Measurements from ENCODE around the gene GSS.

Gene GSS

DNA sequence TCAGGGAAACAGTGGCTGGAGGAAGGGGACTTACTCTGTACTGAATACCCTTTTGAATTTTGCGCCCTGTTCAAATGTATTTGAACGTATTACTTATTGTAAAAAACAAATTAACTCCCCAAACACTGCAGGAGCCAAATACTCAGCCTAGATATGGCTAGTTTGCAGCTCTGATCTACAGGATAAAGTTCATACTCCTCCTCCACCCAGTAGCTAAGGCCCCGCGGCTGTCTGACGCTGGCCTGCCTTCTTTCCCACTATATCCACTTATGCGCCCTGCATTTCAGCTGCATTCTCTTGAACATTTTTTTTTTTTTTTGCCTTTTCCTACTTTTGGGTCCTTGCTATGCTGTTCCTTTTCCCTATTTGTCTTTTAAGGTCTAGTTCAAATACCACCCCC is 6.5 kb downstream of the GSS start:
- H3K4me3 ChIP-seq (ENCODE audit: low read depth, low read length), result no peak overlapping the region

DNA sequence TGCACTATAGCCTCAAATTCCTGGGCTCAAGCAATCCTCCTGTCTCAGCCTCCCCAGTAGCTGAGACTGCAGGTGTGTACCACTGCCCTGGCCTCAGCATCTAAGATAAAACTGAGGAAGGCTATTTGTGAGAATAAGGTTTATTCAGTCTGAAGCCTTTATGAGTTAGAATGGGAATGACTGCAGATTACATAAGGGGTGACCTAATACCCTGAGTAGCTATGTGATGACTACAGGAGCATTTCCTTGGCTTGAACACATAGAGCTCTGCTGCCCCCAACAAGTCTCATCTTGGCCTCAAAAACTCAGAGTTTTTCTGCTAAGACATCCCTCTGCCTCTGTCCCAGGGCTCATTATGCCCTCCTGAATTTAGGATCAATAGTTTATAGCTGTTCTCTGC is 7.6 kb downstream of the GSS start:
- no peak overlapping the region for H3K4me3 ChIP-seq (ENCODE audit: low read depth, low read length)

DNA sequence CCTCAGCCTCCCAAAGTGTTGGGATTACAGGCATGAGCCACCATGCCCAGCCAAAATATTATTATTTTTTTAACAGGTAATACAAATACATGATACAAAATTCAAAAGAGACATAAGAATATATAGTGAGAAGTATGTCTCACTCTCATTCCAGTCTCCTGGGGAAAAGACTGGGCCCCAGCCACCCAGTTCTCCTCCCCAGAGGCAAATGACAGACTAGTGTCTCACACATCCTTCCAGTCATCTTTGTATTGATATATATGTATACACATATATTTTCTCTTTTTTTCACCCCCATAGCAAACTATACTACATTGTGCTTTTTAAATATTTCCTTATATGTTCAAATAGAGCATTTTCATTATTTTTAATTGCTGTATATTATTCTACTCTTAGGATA is 8.3 kb downstream of the GSS start:
- no peak overlapping the region for H3K4me3 ChIP-seq (ENCODE audit: low read depth, low read length)

DNA sequence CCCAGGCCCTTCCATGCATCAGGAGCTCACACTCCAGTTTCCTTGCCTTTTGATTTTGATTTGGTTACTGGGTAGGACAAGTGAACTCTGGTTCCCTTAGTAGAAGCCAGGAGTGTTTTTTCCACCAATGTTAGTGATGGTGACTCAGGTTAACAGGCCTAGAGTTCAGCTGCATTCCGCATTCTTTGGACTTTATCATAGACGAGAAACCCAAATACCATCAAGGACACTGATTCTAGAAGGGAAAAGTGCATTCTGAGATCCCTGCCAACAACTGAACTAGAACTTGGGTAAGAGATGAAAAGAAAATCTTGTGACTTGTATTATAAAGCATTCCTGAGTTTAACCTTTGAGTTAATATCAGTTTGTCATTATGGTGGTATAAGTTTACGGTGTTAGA is 8.9 kb downstream of the GSS start:
- no peak overlapping the region for H3K4me3 ChIP-seq (ENCODE audit: low read depth, low read length)

DNA sequence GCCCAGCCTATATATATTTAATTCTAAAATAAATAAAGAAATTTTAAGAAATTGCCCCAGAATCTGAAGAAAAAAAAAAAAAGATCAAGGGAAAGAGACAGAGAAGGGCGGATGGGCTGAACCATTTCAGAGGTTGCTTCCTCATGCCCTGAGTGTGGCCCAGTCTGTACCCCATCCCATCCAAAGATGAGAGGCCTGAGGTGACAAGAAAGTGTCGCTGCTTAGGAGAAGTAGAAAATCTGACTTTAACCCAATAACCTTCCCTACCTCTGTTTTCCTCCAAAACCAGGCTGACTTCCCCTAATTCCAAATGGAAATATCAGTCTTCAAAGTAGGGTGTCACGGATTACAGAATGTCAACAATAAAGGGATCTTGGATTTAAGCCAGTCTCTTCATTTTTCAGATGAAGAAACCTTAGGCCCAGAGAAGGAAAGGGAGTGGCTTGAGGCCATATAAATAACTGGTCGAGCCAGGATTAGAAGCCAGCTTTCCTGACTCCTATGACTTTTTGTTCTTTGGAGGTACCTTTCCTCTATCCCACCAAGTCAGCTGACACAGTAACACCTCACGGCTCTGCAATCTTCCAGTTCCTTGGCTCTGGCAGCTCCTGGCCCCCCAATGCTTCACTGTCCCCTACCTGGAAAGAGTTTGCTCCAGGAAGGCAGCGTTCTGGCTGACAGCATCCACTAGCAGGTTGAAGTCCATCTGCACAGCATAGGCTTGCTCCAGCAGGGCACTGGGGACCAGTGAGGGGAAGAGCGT is 10.1 kb downstream of the GSS start:
- H3K4me3 ChIP-seq (ENCODE audit: low read depth, low read length), result no peak overlapping the region

DNA sequence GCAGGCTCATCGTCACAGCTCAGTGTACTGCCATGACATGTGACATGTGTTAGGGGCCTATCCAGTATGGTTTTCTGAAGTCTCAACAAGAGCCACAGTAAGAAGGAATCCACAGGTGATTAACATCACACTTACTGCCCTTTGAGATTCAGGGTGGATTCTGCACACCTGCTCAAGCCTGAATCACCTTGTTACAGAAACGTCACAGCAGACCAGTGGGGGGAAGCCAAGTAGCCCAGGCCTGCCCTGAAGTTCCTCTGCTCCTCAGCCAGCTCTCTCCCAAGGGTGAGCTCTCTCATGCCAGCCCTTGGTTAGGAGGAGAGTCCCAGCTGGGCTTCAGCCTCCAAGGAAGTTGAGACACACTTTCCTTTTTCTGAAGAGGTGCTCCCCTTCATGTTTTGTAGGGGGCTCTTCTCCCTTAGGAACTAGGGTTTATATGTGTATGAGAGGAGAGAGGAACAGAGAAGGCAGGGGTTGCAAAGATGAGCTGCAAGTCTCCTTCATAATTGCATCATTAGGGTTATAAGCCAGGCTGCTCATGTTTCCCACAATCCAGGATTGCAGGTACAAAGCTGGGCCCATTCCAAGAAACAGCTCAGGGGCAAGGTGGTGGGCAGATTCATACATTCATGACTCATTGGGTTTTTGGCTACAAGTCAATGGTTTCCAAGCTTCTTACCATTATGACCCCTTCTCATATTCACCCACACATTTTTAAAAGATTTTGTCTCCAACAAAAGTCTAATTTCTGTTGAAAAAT is 11.6 kb downstream of the GSS start:
- H3K4me3 ChIP-seq (ENCODE audit: low read depth, low read length), result no peak overlapping the region

DNA sequence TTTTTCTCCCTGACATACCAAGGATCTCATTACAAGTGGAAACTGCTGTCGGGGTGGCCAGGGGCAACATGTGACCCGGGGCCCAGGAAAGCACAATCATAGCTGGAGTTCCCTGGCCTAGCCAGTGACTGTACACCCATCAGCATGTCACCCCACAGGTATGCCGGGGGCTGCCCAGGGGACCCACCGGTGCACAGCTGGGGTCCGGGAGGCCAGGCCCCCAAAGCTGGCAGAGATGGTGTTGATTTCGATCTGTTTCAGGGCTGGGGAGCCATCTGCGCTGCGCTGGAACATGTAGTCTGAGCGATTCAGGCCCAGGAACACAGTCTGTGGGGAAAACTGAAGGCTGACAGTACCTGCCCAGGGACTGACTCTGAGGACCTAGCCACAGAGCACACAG is 13.3 kb downstream of the GSS start:
- H3K4me3 ChIP-seq (ENCODE audit: low read depth, low read length), result no peak overlapping the region

DNA sequence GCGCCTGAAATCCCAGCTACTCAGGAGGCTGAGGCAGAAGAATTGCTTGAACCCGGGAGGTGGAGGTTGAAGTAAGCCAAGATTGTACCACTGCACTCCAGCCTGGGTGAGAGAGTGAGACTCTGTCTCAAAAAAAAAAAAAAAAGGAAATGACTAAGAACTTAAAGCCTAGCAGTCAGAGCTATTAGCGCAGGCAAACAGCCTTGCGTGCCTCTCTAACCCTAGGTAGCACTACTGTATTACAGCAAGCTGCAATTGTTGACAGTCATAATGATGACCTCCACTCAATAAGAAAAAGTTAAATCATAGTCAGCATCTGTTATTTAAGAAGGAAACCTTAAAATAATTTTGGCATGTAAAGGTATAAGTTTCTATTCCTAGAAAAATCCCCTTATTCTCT is 14.4 kb downstream of the GSS start:
- H3K4me3 ChIP-seq (ENCODE audit: low read depth, low read length), result no peak overlapping the region

DNA sequence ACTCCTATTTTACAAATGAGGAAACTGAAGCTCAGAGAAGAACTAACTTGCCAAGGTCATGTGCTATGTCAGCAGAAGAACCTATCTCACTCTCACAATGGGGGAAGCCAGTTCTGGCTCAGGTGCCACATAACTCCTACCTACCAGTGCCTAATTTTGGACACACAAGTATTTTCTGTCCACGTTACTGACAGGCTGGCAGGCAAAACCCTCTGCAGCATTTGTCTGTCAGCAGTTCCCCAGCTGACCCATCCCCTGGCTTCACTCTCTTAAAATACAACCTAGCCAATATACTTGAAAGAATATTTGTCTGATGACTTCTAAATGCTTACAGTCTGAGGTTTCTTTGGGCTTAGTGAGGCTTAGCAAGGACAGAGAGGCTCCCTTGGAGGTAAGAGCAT is 15.5 kb downstream of the GSS start:
- H3K4me3 ChIP-seq (ENCODE audit: low read depth, low read length), result no peak overlapping the region

DNA sequence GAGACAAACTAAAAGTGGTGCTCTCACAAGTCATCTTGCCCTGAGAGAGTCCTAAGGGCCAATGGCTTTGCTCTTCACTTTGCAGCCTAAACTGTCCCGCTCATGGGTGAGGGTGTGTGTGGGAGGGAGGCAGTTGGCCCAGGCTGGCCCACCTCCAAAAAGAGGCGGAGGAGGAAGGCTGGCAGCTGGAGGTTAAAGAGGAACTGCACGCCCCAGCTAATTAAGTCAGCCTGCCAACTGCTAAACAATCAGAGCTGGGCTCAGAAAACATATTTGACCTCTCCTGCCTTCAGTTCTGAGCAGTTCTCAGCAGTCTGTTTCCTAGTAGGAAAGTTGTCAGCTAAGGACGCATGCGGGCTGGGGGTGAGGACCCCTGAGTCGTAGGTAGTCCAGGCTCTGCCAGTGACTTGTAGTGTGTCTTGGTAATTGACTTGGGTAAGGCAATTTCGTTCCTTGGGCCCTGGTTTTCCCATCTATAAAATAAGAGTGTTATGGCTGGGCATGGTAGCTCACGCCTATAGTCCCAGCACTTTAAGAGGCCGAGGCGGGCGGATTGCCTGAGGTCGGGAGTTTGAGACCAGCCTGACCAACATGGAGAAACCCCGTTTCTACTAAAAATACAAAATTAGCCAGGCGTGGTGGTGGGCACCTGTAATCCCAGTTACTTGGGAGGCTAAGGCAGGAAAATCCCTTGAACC is 17.0 kb downstream of the GSS start:
- no peak overlapping the region for H3K4me3 ChIP-seq (ENCODE audit: low read depth, low read length)

DNA sequence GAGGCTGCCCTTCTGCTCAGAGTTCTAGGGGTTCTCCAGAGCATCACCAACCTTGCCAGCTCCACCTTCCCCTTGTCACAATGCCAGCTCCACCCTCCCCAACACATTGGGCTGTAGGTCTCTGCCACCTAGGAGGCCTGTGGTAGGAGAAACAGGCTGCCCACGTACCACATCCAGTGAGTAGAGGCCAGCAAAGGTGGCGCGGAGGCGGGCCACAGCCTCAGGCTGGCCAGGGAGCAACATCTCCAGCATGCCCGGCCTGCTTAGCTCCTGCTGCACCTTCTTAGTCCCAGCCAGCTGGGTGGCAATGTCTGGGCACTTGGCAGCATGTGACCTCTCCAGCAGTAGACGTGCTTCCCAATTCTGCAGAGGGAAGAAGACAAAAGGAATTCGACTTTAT is 23.8 kb downstream of the GSS start:
- H3K4me3 ChIP-seq (ENCODE audit: low read depth, low read length), result no peak overlapping the region

DNA sequence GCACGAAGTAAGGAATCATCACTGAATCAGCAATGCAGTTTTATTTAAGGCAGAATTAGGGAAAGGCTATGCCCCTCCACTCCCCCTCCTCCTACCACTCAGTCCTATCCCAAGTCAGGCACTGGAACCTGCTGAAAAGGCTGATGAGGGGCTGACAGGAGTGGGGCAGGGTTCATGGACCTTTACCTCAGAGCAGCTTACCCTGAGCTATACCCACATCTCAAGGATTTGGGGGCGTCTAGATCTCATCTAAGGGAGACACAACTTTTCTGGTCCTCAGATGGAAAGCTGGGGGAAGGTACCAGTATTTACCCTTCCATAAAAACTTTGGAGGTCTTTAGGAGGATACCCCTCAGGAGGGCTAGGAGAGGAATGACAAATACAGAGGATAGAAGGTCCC is 27.2 kb downstream of the GSS start:
- no peak overlapping the region for H3K4me3 ChIP-seq (ENCODE audit: low read depth, low read length)

DNA sequence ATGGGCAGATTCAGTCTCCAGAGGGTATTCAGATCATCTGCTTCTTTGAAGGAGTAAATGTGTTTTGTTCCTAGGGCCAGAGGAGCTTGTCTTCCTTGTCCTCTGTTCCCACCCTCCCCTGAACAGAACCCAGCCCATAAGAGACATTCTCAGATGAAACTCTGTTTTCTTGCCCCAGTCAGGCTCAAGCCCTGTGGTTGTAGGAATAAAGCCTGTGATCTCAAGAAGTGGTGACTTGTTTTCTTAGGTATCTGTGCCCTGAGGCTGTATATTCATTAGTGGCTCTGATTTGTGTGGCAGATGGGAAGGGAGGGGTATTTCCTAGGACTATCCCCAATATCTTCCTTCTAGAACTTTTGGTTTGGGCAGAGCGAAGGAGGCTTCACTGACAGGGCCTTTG is 27.9 kb downstream of the GSS start:
- no peak overlapping the region for H3K4me3 ChIP-seq (ENCODE audit: low read depth, low read length)

DNA sequence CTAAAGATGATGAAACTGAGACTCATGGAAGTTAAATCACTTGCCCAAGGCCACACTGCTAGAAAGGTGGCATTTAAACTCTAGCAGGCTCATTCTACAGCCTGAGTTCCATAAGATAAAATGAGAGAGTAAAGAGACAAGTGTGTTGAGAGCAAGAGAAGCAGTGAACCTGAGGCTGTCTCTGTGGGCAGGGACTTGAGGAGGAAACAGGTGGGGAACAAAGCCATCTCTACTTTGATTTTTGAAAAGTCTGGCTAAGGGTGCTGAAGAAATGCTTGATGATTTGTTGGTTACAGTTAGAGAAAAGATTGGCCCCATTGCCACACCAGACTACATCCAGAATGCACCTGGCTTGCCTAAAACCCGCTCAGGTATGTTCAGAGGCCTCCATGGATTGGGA is 29.0 kb downstream of the GSS start:
- no peak overlapping the region for H3K4me3 ChIP-seq (ENCODE audit: low read depth, low read length)

DNA sequence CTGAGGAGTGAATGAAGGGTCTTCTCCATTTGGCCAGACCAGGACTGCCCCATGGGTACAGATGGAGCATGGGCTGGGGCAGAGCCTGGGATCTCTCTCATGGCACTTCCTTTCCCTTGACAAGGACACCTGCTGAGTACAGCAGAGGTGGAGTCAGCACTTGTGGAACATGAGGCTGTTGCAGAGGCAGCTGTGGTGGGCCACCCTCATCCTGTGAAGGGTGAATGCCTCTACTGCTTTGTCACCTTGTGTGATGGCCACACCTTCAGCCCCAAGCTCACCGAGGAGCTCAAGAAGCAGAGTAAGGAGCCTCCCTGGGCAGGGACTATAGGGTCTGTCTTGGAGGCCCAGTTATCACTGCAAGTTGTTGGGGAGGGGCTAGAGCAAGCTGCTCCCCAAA is 29.6 kb downstream of the GSS start:
- no peak overlapping the region for H3K4me3 ChIP-seq (ENCODE audit: low read depth, low read length)

DNA sequence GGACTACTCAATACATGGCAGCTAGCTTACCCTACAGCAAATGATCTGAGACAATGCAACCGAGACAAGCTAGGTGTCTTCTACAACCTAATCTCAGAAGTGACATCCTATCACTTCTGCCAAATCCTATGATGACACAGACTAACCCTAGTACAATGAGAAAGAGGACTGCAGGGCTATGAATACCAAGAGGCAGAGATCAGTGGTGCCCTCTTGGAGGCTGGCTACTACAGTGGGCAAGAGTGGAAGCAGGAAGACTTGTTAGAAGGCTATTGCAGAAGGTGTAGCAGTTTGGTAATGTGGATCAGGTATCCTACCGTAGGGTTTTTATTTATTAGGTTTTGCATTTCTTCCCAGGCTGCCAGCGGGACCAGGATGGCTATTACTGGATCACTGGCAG is 30.3 kb downstream of the GSS start:
- no peak overlapping the region for H3K4me3 ChIP-seq (ENCODE audit: low read depth, low read length)

DNA sequence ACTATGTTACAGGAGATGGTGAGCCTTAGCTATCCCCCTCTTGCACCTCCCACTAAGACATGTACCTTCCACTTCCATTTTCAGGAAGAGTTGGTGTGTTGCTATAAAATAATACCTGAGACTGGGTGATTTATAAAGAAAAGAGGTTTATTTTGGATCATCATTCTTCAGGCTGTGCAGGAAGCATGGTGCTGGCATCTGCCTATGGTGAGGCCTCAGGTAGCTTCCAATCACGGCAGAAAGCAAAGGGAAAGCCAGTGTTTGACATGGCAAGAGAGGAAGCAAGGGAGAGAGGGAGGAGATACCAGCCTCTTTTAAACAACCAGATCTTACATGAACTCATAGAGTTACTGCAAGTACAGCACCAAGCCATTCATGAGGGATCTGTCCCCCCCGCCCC is 32.2 kb downstream of the GSS start:
- no peak overlapping the region for H3K4me3 ChIP-seq (ENCODE audit: low read depth, low read length)

DNA sequence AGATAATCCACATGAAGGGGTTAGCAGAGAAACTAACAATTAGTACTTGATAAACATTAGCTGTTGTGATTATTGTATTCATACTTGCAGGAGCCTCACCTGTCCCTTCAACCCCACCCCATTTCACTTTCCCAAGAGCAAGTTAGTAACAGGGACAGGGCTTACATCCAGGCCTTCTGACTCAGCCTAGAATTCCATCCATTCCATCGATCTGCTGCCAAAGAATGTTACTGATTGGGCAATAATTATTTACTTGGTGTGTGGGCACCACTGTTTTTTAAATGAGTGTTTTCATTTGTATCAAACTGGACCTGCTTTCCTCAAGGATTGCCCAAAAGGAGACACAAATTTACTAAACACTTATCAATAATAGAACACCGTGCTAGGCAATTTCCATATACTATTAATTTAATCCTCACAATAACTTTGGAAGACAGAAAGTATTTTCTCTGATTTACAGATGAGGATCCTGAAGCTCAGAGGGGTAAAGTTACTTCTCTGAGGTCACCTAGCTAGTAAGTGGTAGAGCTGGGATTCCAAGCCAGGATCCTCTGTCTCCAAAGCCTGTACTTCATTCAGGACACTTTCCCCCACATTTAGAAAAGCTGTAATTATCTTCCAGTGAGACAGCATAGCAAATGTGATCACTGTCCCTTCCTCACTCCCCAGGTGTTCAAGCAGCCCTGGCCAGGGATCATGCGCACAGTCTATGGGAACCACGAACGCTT is 32.8 kb downstream of the GSS start:
- H3K4me3 ChIP-seq (ENCODE audit: low read depth, low read length), result no peak overlapping the region

DNA sequence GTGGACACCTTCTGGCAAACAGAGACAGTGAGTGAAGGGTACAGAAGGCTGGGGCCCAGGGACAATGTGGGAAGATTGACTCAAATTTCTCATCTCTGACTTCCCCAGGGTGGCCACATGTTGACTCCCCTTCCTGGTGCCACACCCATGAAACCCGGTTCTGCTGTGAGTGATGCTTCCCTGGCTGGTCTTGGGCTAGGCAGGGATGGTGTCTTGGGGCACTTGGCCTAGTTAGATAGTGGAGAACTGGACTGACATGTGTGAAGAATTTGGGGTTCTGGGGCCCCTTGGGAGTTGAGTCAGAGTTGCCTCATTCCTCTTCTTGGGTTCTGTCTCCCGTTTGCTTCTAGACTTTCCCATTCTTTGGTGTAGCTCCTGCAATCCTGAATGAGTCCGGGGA is 34.2 kb downstream of the GSS start:
- no peak overlapping the region for H3K4me3 ChIP-seq (ENCODE audit: low read depth, low read length)

DNA sequence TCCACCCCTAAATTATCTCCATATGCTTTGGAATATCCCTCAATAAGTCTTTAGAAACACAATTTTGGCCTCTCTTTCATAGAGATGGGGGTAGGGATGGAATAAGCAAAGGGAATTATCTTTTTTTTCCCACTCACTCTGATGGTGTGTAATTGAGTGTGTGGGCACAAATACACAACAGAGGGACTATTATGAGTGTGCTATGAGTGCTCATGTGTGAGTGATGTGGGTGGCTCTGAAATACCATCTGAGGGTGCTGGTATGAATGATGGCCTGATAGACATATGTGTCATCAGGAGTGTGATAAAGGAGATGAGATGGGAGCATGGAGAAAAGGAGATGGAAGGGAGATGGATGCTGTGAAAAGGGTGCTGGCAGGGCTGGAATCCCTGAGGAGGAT is 35.6 kb downstream of the GSS start:
- H3K4me3 ChIP-seq (ENCODE audit: low read depth, low read length), result no peak overlapping the region

DNA sequence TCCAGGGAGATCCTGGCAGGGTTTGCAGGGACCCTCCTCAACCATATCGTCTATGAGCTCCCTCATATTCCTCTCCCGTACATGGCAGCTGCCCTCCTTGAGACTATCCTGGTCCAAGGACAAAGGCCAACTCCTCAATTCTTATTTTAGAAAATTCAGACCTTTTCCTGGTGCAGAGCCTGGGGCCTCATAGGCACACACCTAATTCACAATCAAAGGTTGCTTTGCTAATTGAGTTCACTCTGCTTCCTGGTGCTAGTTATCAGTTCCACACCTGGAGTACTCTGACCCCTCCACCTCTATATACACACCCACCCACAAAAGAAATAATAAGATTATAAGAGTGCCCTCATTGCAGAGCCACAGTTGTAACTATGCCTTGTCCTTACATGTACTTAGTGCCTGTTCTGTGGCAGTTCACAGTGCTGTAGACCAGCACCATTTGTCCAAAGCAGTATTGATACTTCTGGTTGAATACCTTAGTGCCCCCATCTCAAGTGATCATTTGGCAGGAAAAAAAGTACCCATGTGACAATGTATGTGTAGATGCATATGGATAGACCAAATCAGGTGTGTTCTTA is 38.7 kb downstream of the GSS start:
- H3K4me3 ChIP-seq (ENCODE audit: low read depth, low read length), result no peak overlapping the region

Measured in iPS-11a (cell line).